PC-3 (cell line): ENCODE data around the gene MPL.

Source experiments
- CTCF ChIP-seq: fragments of 300-600 bp; sonication (generic); conservative IDR thresholded peaks from 2 replicates; pipeline ENCODE4 v1.5.1; 2017; ENCODE audit warnings: antibody characterized with exemption, low read depth, mild to moderate bottlenecking, low read length
- EZH2 ChIP-seq: fragments of 300-600 bp; sonication (generic); IDR thresholded peaks from one replicate; pipeline ENCODE4 v1.6.1; 2017; ENCODE audit warnings: antibody characterized with exemption, mild to moderate bottlenecking, low read length; ENCODE audit not compliant: unreplicated experiment
- EZH2phosphoT487 ChIP-seq: fragments of 300-600 bp; sonication (generic); IDR thresholded peaks from 2 replicates; pipeline ENCODE4 v1.6.1; 2018; ENCODE audit warnings: mild to moderate bottlenecking, antibody characterized with exemption, low read length, borderline replicate concordance

GRCh38 chr1:43352881-43353280 lies 15.3 kb downstream of the MPL start:
- no peak for TF ChIP-seq CTCF
- no peak for TF ChIP-seq EZH2phosphoT487
- no peak for TF ChIP-seq EZH2
